Activated naive CD4-positive, alpha-beta T cell treated with Interleukin-2 at 50 U/mL for 16 hours (primary cell): Measurements from ENCODE around the gene FAM20C.

ENCODE experiments used
- DNase-seq: peaks from one replicate; pipeline ENCODE4 v3.0.0-alpha.2; 2020

Gene FAM20C

GRCh38 chr7:211033-211714, 18.8 kb downstream of the FAM20C start:
- DNase-seq: no peak

- no peak for DNase-seq
Measured at GRCh38 chr7:211715-212058, 19.3 kb downstream of the FAM20C start.

GRCh38 chr7:212754-213153, 20.4 kb downstream of the FAM20C start:
- DNase-seq: no peak

- no peak for DNase-seq
Measured at GRCh38 chr7:213324-213993, 21.1 kb downstream of the FAM20C start.

GRCh38 chr7:214410-215212, 22.2 kb downstream of the FAM20C start:
- no peak for DNase-seq

- no peak for DNase-seq
Measured at GRCh38 chr7:216360-217300, 24.3 kb downstream of the FAM20C start.

- DNase-seq: no peak
Measured at GRCh38 chr7:217781-218180, 25.4 kb downstream of the FAM20C start.

- DNase-seq: no peak
Measured at GRCh38 chr7:218316-218715, 25.9 kb downstream of the FAM20C start.

GRCh38 chr7:218896-219580, 26.7 kb downstream of the FAM20C start:
- no peak for DNase-seq

GRCh38 chr7:219581-220150, 27.3 kb downstream of the FAM20C start:
- no peak for DNase-seq

- no peak for DNase-seq
Measured at GRCh38 chr7:220151-220841, 27.9 kb downstream of the FAM20C start.

GRCh38 chr7:221978-222715, 29.8 kb downstream of the FAM20C start:
- no peak for DNase-seq

GRCh38 chr7:222716-223041, 30.3 kb downstream of the FAM20C start:
- no peak for DNase-seq

GRCh38 chr7:223118-223800, 30.9 kb downstream of the FAM20C start:
- no peak for DNase-seq

- no peak for DNase-seq
Measured at GRCh38 chr7:223861-224260, 31.5 kb downstream of the FAM20C start.

GRCh38 chr7:226281-226895, 34.0 kb downstream of the FAM20C start:
- no peak for DNase-seq

- DNase-seq: no peak
Measured at GRCh38 chr7:227926-228325, 35.6 kb downstream of the FAM20C start.

- DNase-seq: no peak
Measured at GRCh38 chr7:228610-229009, 36.2 kb downstream of the FAM20C start.

GRCh38 chr7:229184-229964, 37.0 kb downstream of the FAM20C start:
- no peak for DNase-seq
